ENCODE data around the gene GABRB3.
"Not testable (repeated sequence)": the region's sequence is repeated elsewhere in the genome, so short reads cannot be mapped to it uniquely, and the experiment has no call there.

GABRB3 gene

GRCh38 chr15:26731965-26732364 is 40.9 kb downstream of the GABRB3 start:
- no peak for DNase-seq

GRCh38 chr15:26729581-26729980 is 43.3 kb downstream of the GABRB3 start:
- DNase-seq = no peak

- no peak for DNase-seq
These were observed 43.8 kb downstream of the GABRB3 start for GRCh38 chr15:26729030-26729429.

GRCh38 chr15:26724381-26725150 is 48.3 kb downstream of the GABRB3 start:
- DNase-seq = no peak

- DNase-seq = no peak
These were observed 50.2 kb downstream of the GABRB3 start for GRCh38 chr15:26722621-26723160.

GRCh38 chr15:26721232-26721967 is 51.5 kb downstream of the GABRB3 start:
- no peak for DNase-seq

- DNase-seq = no peak
These were observed 52.3 kb downstream of the GABRB3 start for GRCh38 chr15:26720546-26720945.

- DNase-seq = not testable (repeated sequence)
These were observed 53.0 kb downstream of the GABRB3 start for GRCh38 chr15:26719866-26720265.

- DNase-seq = no peak
These were observed 56.8 kb downstream of the GABRB3 start for GRCh38 chr15:26716069-26716468.

GRCh38 chr15:26713498-26713897 is 59.4 kb downstream of the GABRB3 start:
- no peak for DNase-seq

GRCh38 chr15:26712335-26712734 is 60.5 kb downstream of the GABRB3 start:
- DNase-seq = no peak

- DNase-seq = no peak
These were observed 61.4 kb downstream of the GABRB3 start for GRCh38 chr15:26711445-26711844.

GRCh38 chr15:26702381-26702780 is 70.5 kb downstream of the GABRB3 start:
- no peak for DNase-seq

GRCh38 chr15:26698555-26698954 is 74.3 kb downstream of the GABRB3 start:
- no peak for DNase-seq

GRCh38 chr15:26697913-26698312 is 75.0 kb downstream of the GABRB3 start:
- DNase-seq = no peak

GRCh38 chr15:26691249-26691648 is 81.6 kb downstream of the GABRB3 start:
- DNase-seq = no peak

- no peak for DNase-seq
These were observed 82.1 kb downstream of the GABRB3 start for GRCh38 chr15:26690778-26691177.

GRCh38 chr15:26689462-26689861 is 83.4 kb downstream of the GABRB3 start:
- no peak for DNase-seq

- DNase-seq = peak; percentile 35
These were observed 86.2 kb downstream of the GABRB3 start for GRCh38 chr15:26686547-26687187.

- no peak for DNase-seq
These were observed 90.2 kb downstream of the GABRB3 start for GRCh38 chr15:26682598-26683164.

GRCh38 chr15:26679927-26680326 is 92.9 kb downstream of the GABRB3 start:
- no peak for DNase-seq

- DNase-seq = no peak
These were observed 96.8 kb downstream of the GABRB3 start for GRCh38 chr15:26676115-26676514.

GRCh38 chr15:26674467-26674866 is 98.4 kb downstream of the GABRB3 start:
- no peak for DNase-seq
